SK-N-SH (cell line): ENCODE measurements around the gene PCDHGA2. TPM values are rescaled to one million over a fixed set of nuclear protein-coding genes. Genes with fewer than 3 reads are reported as not detected.

Experiments
- CTCF ChIA-PET: fragments of 300-600, 350-600 bp; formaldehyde crosslinking; extraction: SDS; loops from one replicate; lab custom pipeline; 2021; lab: Yijun Ruan, JAX
- POLR2A ChIA-PET: fragments of 350-600 bp; sonication (Branson Sonifier 250); formaldehyde crosslinking; extraction: SDS; loops from one replicate; lab custom pipeline; 2020; ENCODE audit warnings: antibody characterized with exemption, inconsistent platforms; lab: Yijun Ruan, JAX
- DNase-seq: peaks from one replicate; pipeline ENCODE4 v3.0.0; 2012
- H2AFZ ChIP-seq: fragments of 200-600 bp; sonication (generic); 2 replicates; pipeline ENCODE4 v1.8.1; 2016; ENCODE audit warnings: antibody characterized with exemption, mild to moderate bottlenecking, low read depth
- H3F3A ChIP-seq: fragments of 200-600 bp; sonication (generic); replicated peaks from 2 replicates; pipeline ENCODE3; 2016; ENCODE audit warnings: antibody characterized with exemption, mild to moderate bottlenecking; ENCODE audit not compliant: insufficient read depth
- H3K27ac ChIP-seq, 2 experiments: fragments of 200-500 bp in 1 of 2; fragments of 200-600 bp in 1 of 2; sonication (Bioruptor generic) in 1 of 2; sonication (generic), shearing (Covaris generic) in 1 of 2; 2 replicates each; pipeline versions ENCODE4 v1.5.1 to v1.6.1; 2014 to 2016; ENCODE audit warnings: low read depth in 2 of 2, inconsistent platforms in 1 of 2, low read length in 1 of 2, mild to moderate bottlenecking in 1 of 2, mixed read lengths in 1 of 2
- H3K27me3 ChIP-seq: fragments of 200-600 bp; sonication (generic), shearing (Covaris generic); 2 replicates; pipeline ENCODE4 v1.6.1; 2016; ENCODE audit warnings: mixed run types; ENCODE audit not compliant: insufficient read depth
- H3K36me3 ChIP-seq, 2 experiments: fragments of 200-500 bp in 1 of 2; fragments of 200-600 bp in 1 of 2; sonication (Bioruptor generic) in 1 of 2; sonication (generic) in 1 of 2; replicated peaks in 1 of 2; 2 replicates each; pipeline versions ENCODE3 to v1.5.1; 2014 to 2016; ENCODE audit warnings: low read length in 1 of 2, mild to moderate bottlenecking in 1 of 2; ENCODE audit not compliant: insufficient read depth in 2 of 2, control insufficient read depth in 1 of 2
- H3K4me1 ChIP-seq, 2 experiments: fragments of 200-500 bp in 1 of 2; fragments of 200-600 bp in 1 of 2; sonication (Bioruptor generic) in 1 of 2; sonication (generic), shearing (Covaris generic) in 1 of 2; 2 replicates each; pipeline versions ENCODE4 v1.5.1 to v1.6.1; 2014 to 2016; ENCODE audit warnings: low read depth in 1 of 2, low read length in 1 of 2, mixed run types in 1 of 2; ENCODE audit not compliant: insufficient read depth in 2 of 2, control insufficient read depth in 1 of 2
- H3K4me2 ChIP-seq: fragments of 200-600 bp; sonication (generic), shearing (Covaris generic); 2 replicates; pipeline ENCODE4 v1.6.1; 2017; ENCODE audit warnings: mixed run types
- H3K4me3 ChIP-seq, 2 experiments: fragments of 200-500 bp in 1 of 2; fragments of 200-600 bp in 1 of 2; sonication (Bioruptor generic) in 1 of 2; sonication (generic), shearing (Covaris generic) in 1 of 2; 2 replicates each; pipeline versions ENCODE4 v1.5.1 to v1.8.1; 2014 to 2016; ENCODE audit warnings: low read depth in 2 of 2, inconsistent platforms in 1 of 2, low read length in 1 of 2, mild to moderate bottlenecking in 1 of 2, mixed read lengths in 1 of 2, moderate library complexity in 1 of 2
- H3K79me2 ChIP-seq: fragments of 200-600 bp; sonication (generic); 2 replicates; pipeline ENCODE4 v1.8.1; 2017; ENCODE audit warnings: mild to moderate bottlenecking; ENCODE audit not compliant: insufficient read depth
- H3K9ac ChIP-seq: fragments of 200-600 bp; sonication (generic); 2 replicates; pipeline ENCODE4 v1.6.1; 2017; ENCODE audit warnings: mixed run types
- H3K9me2 ChIP-seq: fragments of 200-600 bp; sonication (generic); 2 replicates; pipeline ENCODE4 v1.6.1; 2017; ENCODE audit warnings: mixed run types
- H3K9me3 ChIP-seq: fragments of 200-600 bp; sonication (generic); 2 replicates; pipeline ENCODE4 v1.6.1; 2017; ENCODE audit warnings: mixed run types, mild to moderate bottlenecking, moderate library complexity
- H4K20me1 ChIP-seq: fragments of 200-600 bp; sonication (generic); 2 replicates; pipeline ENCODE4 v1.6.1; 2017; ENCODE audit warnings: mild to moderate bottlenecking, mixed run types; ENCODE audit not compliant: insufficient read depth
- FOSL2 ChIP-seq: IDR thresholded peaks from 2 replicates; pipeline ENCODE4 v1.4.0; 2012; ENCODE audit warnings: low read depth, mild to moderate bottlenecking, moderate library complexity, borderline replicate concordance
- FOXJ3 ChIP-seq: sonication (generic); formaldehyde crosslinking; IDR thresholded peaks from 2 replicates; pipeline ENCODE4 v1.5.1; 2020; ENCODE audit warnings: mild to moderate bottlenecking, missing genetic modification reagents
- FOXM1 ChIP-seq: IDR thresholded peaks from 2 replicates; pipeline ENCODE4 v1.4.0; 2012; ENCODE audit warnings: low read depth, mild to moderate bottlenecking
- GABPA ChIP-seq: IDR thresholded peaks from 2 replicates; pipeline ENCODE4 v1.4.0; 2012; ENCODE audit warnings: low read depth, mild to moderate bottlenecking
- MEF2A ChIP-seq: IDR thresholded peaks from 2 replicates; pipeline ENCODE4 v1.4.0; 2012; ENCODE audit warnings: low read depth, borderline replicate concordance
- MXI1 ChIP-seq: IDR thresholded peaks from 2 replicates; pipeline ENCODE4 v1.6.1; 2012; ENCODE audit warnings: mild to moderate bottlenecking, low read depth, low read length, improper control_type of control experiment
- NRF1 ChIP-seq: IDR thresholded peaks from 2 replicates; pipeline ENCODE4 v1.6.1; 2012; ENCODE audit warnings: low read depth, mild to moderate bottlenecking, low read length
- RCOR1 ChIP-seq: fragments of 150-350 bp; IDR thresholded peaks from 2 replicates; pipeline ENCODE4 v1.6.1; 2017; ENCODE audit warnings: antibody characterized with exemption, low read length
- REST ChIP-seq: IDR thresholded peaks from 2 replicates; pipeline ENCODE4 v1.6.1; 2012; ENCODE audit warnings: mild to moderate bottlenecking, low read depth, low read length, moderate library complexity
- SIN3A ChIP-seq: IDR thresholded peaks from 2 replicates; pipeline ENCODE4 v1.6.1; 2012; ENCODE audit warnings: low read depth, mild to moderate bottlenecking, low read length, moderate library complexity, borderline replicate concordance
- TAF1 ChIP-seq: IDR thresholded peaks from 2 replicates; pipeline ENCODE4 v1.6.1; 2012; ENCODE audit warnings: low read depth, mild to moderate bottlenecking, low read length, moderate library complexity, borderline replicate concordance
- USF1 ChIP-seq: IDR thresholded peaks from 2 replicates; pipeline ENCODE4 v1.4.0; 2012; ENCODE audit warnings: low read depth, borderline replicate concordance
- ZBTB33 ChIP-seq: IDR thresholded peaks from 2 replicates; pipeline ENCODE4 v1.4.0; 2012; ENCODE audit warnings: low read depth, borderline replicate concordance
- WGBS: methylation state at CpG from one replicate; pipeline ENCODE4 v1.1.6; 2017; ENCODE audit warnings: low lambda C conversion rate; 5-methylcytosine and 5-hydroxymethylcytosine counted together
- polyA plus RNA-seq, 3 experiments: library from polyadenylated mRNA; depleted of rRNA; stranded (reverse); fragments of >200 nt; gene quantifications; 2 replicates each; pipeline ENCODE4 v1.2.3, GENCODE V29; 2012
- TF ChIP-seq, protein P1 (sequence below): IDR thresholded peaks from 2 replicates; pipeline ENCODE4 v1.4.0; 2012; ENCODE audit warnings: low read depth
- TF ChIP-seq, protein P2 (sequence below): IDR thresholded peaks from 2 replicates; pipeline ENCODE4; 2012
- TF ChIP-seq, protein P3 (sequence below): fragments of 150-350 bp; IDR thresholded peaks from 2 replicates; pipeline ENCODE4 v1.6.1; 2016; ENCODE audit warnings: mild to moderate bottlenecking, low read depth, low read length
- TF ChIP-seq, protein P4 (sequence below): fragments of 200-600 bp; sonication (generic); IDR thresholded peaks from 2 replicates; pipeline ENCODE4 v1.6.1; 2017; ENCODE audit warnings: antibody characterized with exemption, mild to moderate bottlenecking, moderate library complexity

The PCDHGA2 gene
- polyA plus RNA-seq, 1 of the 3 experiments (the other 2 are of a cell fraction) = 1.4 TPM

- Histone ChIP-seq H3K36me3 (peaks cover 0 to 16% of the 10 kb centered on the region in 2 experiments), H4K20me1 (no peaks in the 10 kb centered on the region), H3K4me1 (no peaks in the 10 kb centered on the region), H2AFZ (no peak within 1 kb of the TSS), H3F3A (no peaks in the 10 kb centered on the region), H3K9me2 (no peaks in the 10 kb centered on the region), H3K9me3 (peaks cover 7% of the 10 kb centered on the region), H3K4me2 (no peak within 1 kb of the TSS), H3K79me2 (no peaks in the 10 kb centered on the region), H3K9ac (no peak within 1 kb of the TSS), H3K27me3 (no peaks in the 10 kb centered on the region), H3K4me3 (no peak within 1 kb of the TSS; a peak in 1 of 4 replicates), H3K27ac (no peak within 1 kb of the TSS)
- DNase-seq = no peak
- no peak for TF ChIP-seq USF1
- no peak for TF ChIP-seq FOSL2
- TF ChIP-seq, protein P1, sequence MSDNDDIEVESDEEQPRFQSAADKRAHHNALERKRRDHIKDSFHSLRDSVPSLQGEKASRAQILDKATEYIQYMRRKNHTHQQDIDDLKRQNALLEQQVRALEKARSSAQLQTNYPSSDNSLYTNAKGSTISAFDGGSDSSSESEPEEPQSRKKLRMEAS = no peak
- no peak for TF ChIP-seq MXI1
- TF ChIP-seq, protein P2, sequence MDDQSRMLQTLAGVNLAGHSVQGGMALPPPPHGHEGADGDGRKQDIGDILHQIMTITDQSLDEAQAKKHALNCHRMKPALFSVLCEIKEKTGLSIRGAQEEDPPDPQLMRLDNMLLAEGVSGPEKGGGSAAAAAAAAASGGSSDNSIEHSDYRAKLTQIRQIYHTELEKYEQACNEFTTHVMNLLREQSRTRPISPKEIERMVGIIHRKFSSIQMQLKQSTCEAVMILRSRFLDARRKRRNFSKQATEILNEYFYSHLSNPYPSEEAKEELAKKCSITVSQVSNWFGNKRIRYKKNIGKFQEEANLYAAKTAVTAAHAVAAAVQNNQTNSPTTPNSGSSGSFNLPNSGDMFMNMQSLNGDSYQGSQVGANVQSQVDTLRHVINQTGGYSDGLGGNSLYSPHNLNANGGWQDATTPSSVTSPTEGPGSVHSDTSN = no peak
- TF ChIP-seq NRF1 = no peak
- no peak for TF ChIP-seq RCOR1
- TF ChIP-seq TAF1 = no peak
- TF ChIP-seq, protein P3, sequence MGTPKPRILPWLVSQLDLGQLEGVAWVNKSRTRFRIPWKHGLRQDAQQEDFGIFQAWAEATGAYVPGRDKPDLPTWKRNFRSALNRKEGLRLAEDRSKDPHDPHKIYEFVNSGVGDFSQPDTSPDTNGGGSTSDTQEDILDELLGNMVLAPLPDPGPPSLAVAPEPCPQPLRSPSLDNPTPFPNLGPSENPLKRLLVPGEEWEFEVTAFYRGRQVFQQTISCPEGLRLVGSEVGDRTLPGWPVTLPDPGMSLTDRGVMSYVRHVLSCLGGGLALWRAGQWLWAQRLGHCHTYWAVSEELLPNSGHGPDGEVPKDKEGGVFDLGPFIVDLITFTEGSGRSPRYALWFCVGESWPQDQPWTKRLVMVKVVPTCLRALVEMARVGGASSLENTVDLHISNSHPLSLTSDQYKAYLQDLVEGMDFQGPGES = no peak
- TF ChIP-seq SIN3A = no peak
- no peak for TF ChIP-seq MEF2A
- TF ChIP-seq FOXJ3 = no peak
- no peak for TF ChIP-seq GABPA
- TF ChIP-seq, protein P4, sequence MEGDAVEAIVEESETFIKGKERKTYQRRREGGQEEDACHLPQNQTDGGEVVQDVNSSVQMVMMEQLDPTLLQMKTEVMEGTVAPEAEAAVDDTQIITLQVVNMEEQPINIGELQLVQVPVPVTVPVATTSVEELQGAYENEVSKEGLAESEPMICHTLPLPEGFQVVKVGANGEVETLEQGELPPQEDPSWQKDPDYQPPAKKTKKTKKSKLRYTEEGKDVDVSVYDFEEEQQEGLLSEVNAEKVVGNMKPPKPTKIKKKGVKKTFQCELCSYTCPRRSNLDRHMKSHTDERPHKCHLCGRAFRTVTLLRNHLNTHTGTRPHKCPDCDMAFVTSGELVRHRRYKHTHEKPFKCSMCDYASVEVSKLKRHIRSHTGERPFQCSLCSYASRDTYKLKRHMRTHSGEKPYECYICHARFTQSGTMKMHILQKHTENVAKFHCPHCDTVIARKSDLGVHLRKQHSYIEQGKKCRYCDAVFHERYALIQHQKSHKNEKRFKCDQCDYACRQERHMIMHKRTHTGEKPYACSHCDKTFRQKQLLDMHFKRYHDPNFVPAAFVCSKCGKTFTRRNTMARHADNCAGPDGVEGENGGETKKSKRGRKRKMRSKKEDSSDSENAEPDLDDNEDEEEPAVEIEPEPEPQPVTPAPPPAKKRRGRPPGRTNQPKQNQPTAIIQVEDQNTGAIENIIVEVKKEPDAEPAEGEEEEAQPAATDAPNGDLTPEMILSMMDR = no peak
- no peak for TF ChIP-seq REST
- TF ChIP-seq FOXM1 = no peak
- no peak for TF ChIP-seq ZBTB33
- WGBS = 56% methylated on average over 32 of the region's 32 CpGs
- ChIA-PET CTCF (interaction anchor here (0.8 to 2.8 kb wide), 7 partner anchors 13 to 197 kb away, joined by 3 to 11 read pairs (median 4); partner anchors contain the start of gene TAF7), POLR2A (no interaction called here)
Measured at GRCh38 chr5:141369994-141370848, 31.7 kb downstream of the PCDHGA2 start, which contains the start of gene PCDHGB3. TSS of gene PCDHGB3 (plus strand) at chr5:141370242. CDS start at chr5:141370395, 153 bp downstream.
